ENCODE data around the gene CHST15.

CHST15 gene

GRCh38 chr10:124029559-124029958, 63.8 kb downstream of the CHST15 start:
- no peak for DNase-seq (ENCODE audit: low read depth in 2 of 2)

- no peak for DNase-seq (ENCODE audit: low read depth in 2 of 2)
Measured at GRCh38 chr10:124028700-124029480, 64.5 kb downstream of the CHST15 start.

- DNase-seq (ENCODE audit: low read depth in 2 of 2): no peak
Measured at GRCh38 chr10:124027651-124028050, 65.7 kb downstream of the CHST15 start.

- no peak for DNase-seq (ENCODE audit: low read depth in 2 of 2)
Measured at GRCh38 chr10:124027031-124027611, 66.3 kb downstream of the CHST15 start.

- DNase-seq (ENCODE audit: low read depth in 2 of 2): no peak
Measured at GRCh38 chr10:124026589-124026939, 66.8 kb downstream of the CHST15 start.

- DNase-seq (ENCODE audit: low read depth in 2 of 2): no peak
Measured at GRCh38 chr10:124025660-124026588, 67.5 kb downstream of the CHST15 start.

- DNase-seq (ENCODE audit: low read depth in 2 of 2): no peak
Measured at GRCh38 chr10:124025152-124025551, 68.2 kb downstream of the CHST15 start.

- no peak for DNase-seq (ENCODE audit: low read depth in 2 of 2)
Measured at GRCh38 chr10:124022066-124022465, 71.3 kb downstream of the CHST15 start.

GRCh38 chr10:124020981-124021815, 72.2 kb downstream of the CHST15 start:
- no peak for DNase-seq (ENCODE audit: low read depth in 2 of 2)

- DNase-seq (ENCODE audit: low read depth in 2 of 2): no peak
Measured at GRCh38 chr10:124019886-124020797, 73.3 kb downstream of the CHST15 start.

GRCh38 chr10:124018886-124019525, 74.4 kb downstream of the CHST15 start:
- DNase-seq (ENCODE audit: low read depth in 2 of 2): no peak

- DNase-seq (ENCODE audit: low read depth in 2 of 2): no peak
Measured at GRCh38 chr10:124017729-124018128, 75.7 kb downstream of the CHST15 start.

- no peak for DNase-seq (ENCODE audit: low read depth in 2 of 2)
Measured at GRCh38 chr10:124016804-124017375, 76.5 kb downstream of the CHST15 start.

- DNase-seq (ENCODE audit: low read depth in 2 of 2): no peak
Measured at GRCh38 chr10:124015991-124016390, 77.4 kb downstream of the CHST15 start.

- DNase-seq (ENCODE audit: low read depth in 2 of 2): no peak
Measured at GRCh38 chr10:124014416-124015154, 78.8 kb downstream of the CHST15 start.

- no peak for DNase-seq (ENCODE audit: low read depth in 2 of 2)
Measured at GRCh38 chr10:124013916-124014315, 79.5 kb downstream of the CHST15 start.

- DNase-seq (ENCODE audit: low read depth in 2 of 2): no peak
Measured at GRCh38 chr10:124012991-124013390, 80.4 kb downstream of the CHST15 start.

GRCh38 chr10:124012583-124012982, 80.8 kb downstream of the CHST15 start:
- no peak for DNase-seq (ENCODE audit: low read depth in 2 of 2)

- DNase-seq (ENCODE audit: low read depth in 2 of 2): no peak
Measured at GRCh38 chr10:124012066-124012465, 81.3 kb downstream of the CHST15 start.

All from stimulated activated CD8-positive, alpha-beta memory T cell treated with anti-CD3 and anti-CD28 coated beads, Interleukin-7, amount 100 ng/mL, for 1 hour (primary cell).